AG09319 (cell line): ENCODE measurements around the gene TMEM88.

Source experiments
- DNase-seq: peaks from one replicate; pipeline ENCODE4 v3.0.0-alpha.2; 2010; ENCODE audit warnings: low read depth; ENCODE audit errors: extremely low read depth
- CTCF ChIP-seq: IDR thresholded peaks from 2 replicates; pipeline ENCODE4 v1.5.1; 2011; ENCODE audit warnings: low read depth, mild to moderate bottlenecking, inconsistent platforms, low read length, moderate library complexity

Gene TMEM88

GRCh38 chr17:7833795-7834541 lies 20.9 kb upstream of the TMEM88 start, which contains the start of gene KDM6B:
TSS of gene KDM6B (plus strand) at chr17:7834217. CDS start at chr17:7845555, 11,338 bp downstream.
- peak; percentile 62 for DNase-seq
- no peak for TF ChIP-seq CTCF

DNA sequence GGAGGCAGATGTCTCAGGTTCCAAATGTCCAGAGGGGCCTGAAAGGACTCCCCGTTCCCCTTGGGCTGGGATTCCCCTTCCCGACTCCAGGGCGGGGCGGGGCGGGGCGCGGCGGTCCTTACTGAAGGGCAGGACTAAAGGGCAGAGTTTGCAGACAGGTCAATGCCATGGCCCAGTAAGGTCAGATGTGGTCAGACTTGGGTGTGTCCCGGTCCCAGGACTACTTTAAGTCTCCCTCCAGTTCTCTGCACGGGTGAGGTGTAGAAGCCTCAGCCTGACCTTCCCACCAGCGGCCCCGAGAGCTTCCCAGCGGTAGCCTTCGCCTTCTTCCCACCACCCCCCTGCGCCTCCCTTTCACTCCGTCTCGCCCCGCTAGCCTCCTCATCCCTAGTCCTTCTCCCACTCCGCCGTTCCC lies 20.3 kb upstream of the TMEM88 start:
- no peak for TF ChIP-seq CTCF
- no peak for DNase-seq

DNA sequence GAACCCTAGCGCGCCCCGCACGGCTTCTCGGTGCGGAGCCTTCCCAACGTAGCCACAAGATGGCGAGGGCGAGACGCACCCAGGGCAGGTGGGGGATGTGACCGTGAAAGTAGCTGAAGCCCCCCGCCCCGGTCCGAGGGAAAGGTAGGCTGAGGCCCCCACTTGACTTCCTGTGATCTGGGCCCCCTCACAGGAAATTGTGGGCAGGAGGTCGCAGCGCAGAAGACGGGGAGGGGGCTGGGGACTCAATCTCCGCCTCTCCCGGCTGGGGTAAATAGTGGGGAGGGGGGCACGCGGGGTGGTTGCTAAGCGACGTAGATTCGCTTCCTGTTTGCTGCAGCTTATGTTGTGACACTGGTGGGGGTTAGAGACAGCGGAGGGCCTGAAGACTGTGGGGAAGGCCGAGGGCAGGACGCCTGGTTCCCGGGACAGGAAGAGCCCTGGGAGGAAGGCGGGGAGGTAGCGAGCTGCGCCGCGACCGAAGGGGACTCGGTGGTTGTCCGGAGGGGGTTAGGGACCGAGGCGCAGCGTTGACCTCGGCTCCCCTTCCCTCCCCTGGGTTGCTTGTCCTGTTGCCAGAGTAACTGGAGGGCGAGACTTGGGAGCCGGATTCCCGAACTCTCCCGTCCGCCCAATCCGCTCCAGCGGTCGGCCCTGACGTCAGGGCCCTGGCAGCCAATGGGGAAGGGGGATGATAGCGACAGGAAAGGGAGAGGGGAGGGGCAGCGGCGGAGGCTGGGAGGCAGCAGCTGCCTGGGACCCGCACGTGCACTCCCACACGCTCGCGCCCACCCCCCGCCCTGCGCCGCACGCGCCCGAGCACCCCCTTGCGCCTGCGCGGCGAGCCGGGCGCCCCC lies 19.7 kb upstream of the TMEM88 start:
- DNase-seq, result peak; percentile 97
- TF ChIP-seq CTCF, result peak; percentile 83

DNA sequence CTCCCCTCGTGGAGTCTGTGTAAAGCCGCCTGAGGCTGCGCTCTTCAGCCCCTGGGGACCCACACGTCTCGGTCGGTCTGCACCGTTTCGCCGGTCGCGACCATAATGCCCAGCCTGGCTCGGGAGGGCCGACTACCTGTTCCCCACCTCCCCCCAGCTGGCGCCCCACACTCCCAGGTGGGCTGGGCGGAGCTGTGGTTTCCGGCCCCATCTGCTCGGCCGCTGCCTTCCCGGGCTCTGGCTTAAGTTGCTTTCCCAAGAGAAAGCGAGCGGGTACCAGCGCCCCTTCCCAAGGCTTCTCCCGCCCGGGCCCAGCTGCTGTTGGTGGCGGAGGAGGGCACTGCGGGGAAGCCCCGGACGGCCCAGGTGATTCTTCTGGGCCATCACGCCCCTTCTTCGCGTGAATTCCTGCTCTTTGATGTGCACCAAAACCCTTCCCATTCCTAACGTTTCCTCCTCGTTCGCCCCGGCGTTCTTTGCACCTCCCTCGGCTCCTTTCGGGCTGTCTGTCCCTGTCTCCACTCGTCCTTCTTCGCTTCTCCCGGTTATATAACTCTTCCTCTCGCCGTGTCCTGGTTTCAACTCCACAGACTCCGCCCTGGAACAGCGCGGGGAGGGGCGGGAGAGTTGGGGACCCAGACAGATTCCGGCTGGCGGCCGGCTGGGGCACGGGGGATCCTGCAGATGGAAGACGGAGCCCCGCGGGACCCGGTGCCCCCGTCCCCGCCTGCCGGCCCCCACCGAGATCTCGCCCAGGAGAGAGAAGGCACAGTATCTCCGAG lies 18.9 kb upstream of the TMEM88 start:
- no peak for TF ChIP-seq CTCF
- DNase-seq, result no peak

- peak; percentile 92 for DNase-seq
Observed at GRCh38 chr17:7836596-7837407, 18.1 kb upstream of the TMEM88 start.

More at GRCh38 chr17:7836596-7837407, 18.1 kb upstream of the TMEM88 start:
- no peak for TF ChIP-seq CTCF
